GM21825 (cell line): ENCODE data around the gene CNOT2.
A peak's percentile ranks its signal among the peaks of the same experiment; 100 is the strongest.
"Not testable (repeated sequence)": the region's sequence is repeated elsewhere in the genome, so short reads cannot be mapped to it uniquely, and the experiment has no call there.

Source experiments
- ATAC-seq: cut with Tn5 transposase; IDR thresholded peaks from one replicate; pipeline ENCODE4 v1.9.1; 2021; ENCODE audit warnings: mild to moderate bottlenecking, moderate library complexity; ENCODE audit not compliant: unreplicated experiment

CNOT2 gene

GRCh38 chr12:70304684-70305555 lies 61.7 kb downstream of the CNOT2 start:
- not testable (repeated sequence) for ATAC-seq

- ATAC-seq, result no peak
Measured at GRCh38 chr12:70305794-70306193, 62.6 kb downstream of the CNOT2 start.

- ATAC-seq, result no peak
Measured at GRCh38 chr12:70306676-70307075, 63.4 kb downstream of the CNOT2 start.

GRCh38 chr12:70307868-70308267 lies 64.6 kb downstream of the CNOT2 start:
- ATAC-seq, result no peak

GRCh38 chr12:70309348-70309747 lies 66.1 kb downstream of the CNOT2 start:
- ATAC-seq, result no peak

GRCh38 chr12:70314145-70314544 lies 70.9 kb downstream of the CNOT2 start:
- no peak for ATAC-seq

- ATAC-seq, result peak; percentile 94
Measured at GRCh38 chr12:70317781-70318180, 74.5 kb downstream of the CNOT2 start.

GRCh38 chr12:70319605-70320004 lies 76.4 kb downstream of the CNOT2 start:
- no peak for ATAC-seq

- ATAC-seq, result no peak
Measured at GRCh38 chr12:70321191-70321590, 78.0 kb downstream of the CNOT2 start.

- ATAC-seq, result no peak
Measured at GRCh38 chr12:70327541-70327940, 84.3 kb downstream of the CNOT2 start.

GRCh38 chr12:70329728-70330127 lies 86.5 kb downstream of the CNOT2 start:
- no peak for ATAC-seq

- ATAC-seq, result no peak
Measured at GRCh38 chr12:70330158-70330557, 86.9 kb downstream of the CNOT2 start.

- no peak for ATAC-seq
Measured at GRCh38 chr12:70332236-70332635, 89.0 kb downstream of the CNOT2 start.

GRCh38 chr12:70334742-70335141 lies 91.5 kb downstream of the CNOT2 start:
- ATAC-seq, result no peak

- ATAC-seq, result no peak
Measured at GRCh38 chr12:70338531-70338930, 95.3 kb downstream of the CNOT2 start.

GRCh38 chr12:70351076-70351475 lies 107.8 kb downstream of the CNOT2 start:
- no peak for ATAC-seq

GRCh38 chr12:70353780-70354660 lies 110.8 kb downstream of the CNOT2 start:
- ATAC-seq, result no peak

- ATAC-seq, result no peak
Measured at GRCh38 chr12:70354787-70355186, 111.6 kb downstream of the CNOT2 start.

GRCh38 chr12:70355972-70356371 lies 112.7 kb downstream of the CNOT2 start:
- ATAC-seq, result no peak

- ATAC-seq, result no peak
Measured at GRCh38 chr12:70359458-70360197, 116.4 kb downstream of the CNOT2 start.

- no peak for ATAC-seq
Measured at GRCh38 chr12:70360218-70360617, 117.0 kb downstream of the CNOT2 start.
